OCI-LY3 (cell line): ENCODE data around the gene POLG.

Source experiments
- H2AFZ ChIP-seq: fragments of 200-600, 300-600 bp; shearing (Covaris generic); 2 replicates; pipeline ENCODE4 v1.6.0; 2014; ENCODE audit warnings: antibody characterized with exemption, low read depth, low read length
- H3K27ac ChIP-seq: fragments of 200-600, 300-600 bp; sonication (generic); 2 replicates; pipeline ENCODE4 v1.5.1; 2014; ENCODE audit warnings: mild to moderate bottlenecking, low read length, moderate library complexity, mixed read lengths
- H3K27me3 ChIP-seq: fragments of 200-600, 300-600 bp; sonication (generic); 2 replicates; pipeline ENCODE4 v1.6.1; 2014; ENCODE audit warnings: low read depth, low read length, mixed read lengths
- H3K36me3 ChIP-seq: fragments of 200-600, 300-600 bp; sonication (generic); replicated peaks from 2 replicates; pipeline ENCODE3; 2014; ENCODE audit warnings: low read depth, low read length, mixed read lengths
- H3K4me1 ChIP-seq: fragments of 300-600, 200-600 bp; sonication (generic); 2 replicates; pipeline ENCODE4 v1.6.1; 2014; ENCODE audit warnings: low read length, mixed read lengths
- H3K4me2 ChIP-seq: fragments of 200-600, 300-600 bp; sonication (generic); 2 replicates; pipeline ENCODE4 v1.6.1; 2014; ENCODE audit warnings: low read length, mixed read lengths
- H3K4me3 ChIP-seq: fragments of 300-600, 200-600 bp; sonication (generic); 2 replicates; pipeline ENCODE4 v1.5.1; 2014; ENCODE audit warnings: antibody characterized with exemption, mild to moderate bottlenecking, low read length, moderate library complexity
- H3K79me2 ChIP-seq: fragments of 300-600, 200-600 bp; shearing (Covaris generic); 2 replicates; pipeline ENCODE4 v1.6.1; 2014; ENCODE audit warnings: mild to moderate bottlenecking, low read length, mixed read lengths
- H3K9ac ChIP-seq: fragments of 300-600, 200-600 bp; shearing (Covaris generic); 2 replicates; pipeline ENCODE4 v1.6.0; 2014; ENCODE audit warnings: mild to moderate bottlenecking, low read length, moderate library complexity
- H3K9me3 ChIP-seq: fragments of 200-600, 300-600 bp; shearing (Covaris generic); 2 replicates; pipeline ENCODE4 v1.6.1; 2014; ENCODE audit warnings: low read length, mixed read lengths; ENCODE audit not compliant: insufficient read depth
- H4K20me1 ChIP-seq: fragments of 200-600, 300-600 bp; sonication (generic); 2 replicates; pipeline ENCODE4 v1.6.1; 2016; ENCODE audit warnings: low read length, mixed read lengths; ENCODE audit not compliant: insufficient read depth
- CTCF ChIP-seq: fragments of 200-600, 300-600 bp; sonication (generic); IDR thresholded peaks from 2 replicates; pipeline ENCODE4 v1.5.1; 2014; ENCODE audit warnings: antibody characterized with exemption, low read length, low read depth
- EZH2phosphoT487 ChIP-seq: fragments of 200-600 bp; shearing (Covaris generic); IDR thresholded peaks from 2 replicates; pipeline ENCODE4 v1.6.1; 2018; ENCODE audit warnings: antibody characterized with exemption, mixed run types, low read depth

The POLG gene

DNA sequence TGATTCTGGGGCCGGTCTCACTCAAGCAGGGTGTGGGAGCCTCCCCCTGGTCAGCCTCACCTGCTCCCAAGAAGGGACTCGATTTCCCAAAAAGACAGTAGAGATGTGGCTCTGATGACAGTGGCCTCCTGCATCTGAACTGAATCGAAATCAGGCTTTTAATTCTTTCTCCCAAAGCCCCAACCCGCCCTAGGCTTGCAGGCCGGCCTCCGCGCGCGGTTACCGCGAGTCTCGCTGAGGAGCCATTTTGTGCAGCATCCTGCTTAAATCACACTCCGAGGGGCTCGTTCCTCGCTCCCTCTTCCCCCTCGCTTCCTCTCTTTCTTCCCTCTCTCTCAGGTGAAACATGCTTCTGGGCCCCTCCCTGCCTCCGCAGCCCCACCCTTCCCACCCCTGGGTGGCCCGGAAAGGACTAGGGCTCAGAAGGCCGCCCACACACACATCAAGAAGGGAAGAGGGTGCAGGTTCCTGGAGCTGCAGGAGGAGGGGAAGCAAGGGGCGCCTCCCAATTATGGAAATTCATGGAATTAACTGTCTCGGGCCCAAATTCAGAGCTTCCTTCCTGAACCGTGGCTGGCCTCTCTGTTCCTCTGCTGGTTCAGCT, 30.9 kb upstream of the POLG start:
- Histone ChIP-seq H4K20me1 (no peaks in the 10 kb centered on the region), H3K36me3 (no peaks in the 10 kb centered on the region), H3K4me2 (no peak overlapping the region), H3K9me3 (no peaks in the 10 kb centered on the region), H2AFZ (no peak overlapping the region), H3K4me3 (no peak overlapping the region), H3K27ac (no peak overlapping the region), H3K79me2 (no peaks in the 10 kb centered on the region), H3K4me1 (no peaks in the 10 kb centered on the region), H3K27me3 (peaks cover 5% of the 10 kb centered on the region; the same call in 1 of the 2 replicates), H3K9ac (no peak overlapping the region)
- no peak for TF ChIP-seq EZH2phosphoT487
- no peak for TF ChIP-seq CTCF

DNA sequence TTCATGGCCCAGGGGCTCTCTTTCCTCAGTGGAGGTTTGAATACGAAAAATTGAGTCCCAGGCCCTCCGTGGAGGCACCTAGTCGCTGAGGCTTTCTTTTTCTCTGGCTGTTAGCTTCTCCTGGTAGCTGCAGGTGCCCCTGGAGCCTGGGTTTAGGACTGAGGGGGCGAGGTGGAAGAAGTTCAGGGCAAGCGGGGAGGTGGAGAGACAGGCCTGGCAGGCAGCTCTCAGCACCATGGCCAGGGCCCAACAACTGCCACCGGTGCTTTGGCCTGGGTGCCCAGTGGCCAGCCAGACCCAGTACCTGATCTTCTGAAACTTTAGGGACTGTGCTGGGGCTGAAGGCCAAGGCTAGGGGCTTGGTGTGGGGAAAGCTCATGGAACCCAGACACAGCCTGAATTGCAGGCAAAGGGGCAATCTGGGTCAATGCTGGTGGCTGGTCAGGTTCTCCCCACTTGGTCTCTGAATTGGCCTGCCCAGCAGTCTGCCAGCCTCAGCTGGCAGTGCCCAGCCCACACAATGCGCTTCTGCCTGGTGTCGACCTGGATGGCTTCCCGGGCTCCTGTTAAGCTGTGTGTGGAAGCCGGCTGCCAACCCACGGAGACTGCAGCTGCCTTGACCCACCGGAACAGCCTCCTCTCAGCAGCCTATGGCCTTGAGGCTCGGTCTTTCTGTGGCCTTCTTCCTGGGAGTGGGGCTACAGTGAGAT, 30.3 kb upstream of the POLG start:
- TF ChIP-seq CTCF, result no peak
- H3K27me3 ChIP-seq, result peaks cover 5% of the 10 kb centered on the region; the same call in 1 of the 2 replicates
- no peaks in the 10 kb centered on the region for H3K79me2 ChIP-seq

GRCh38 chr15:89364341-89364740, 29.7 kb upstream of the POLG start:
- H4K20me1 ChIP-seq, result no peaks in the 10 kb centered on the region
- H3K27ac ChIP-seq, result no peak overlapping the region
- no peak overlapping the region for H3K9ac ChIP-seq
- H3K9me3 ChIP-seq, result no peaks in the 10 kb centered on the region
- TF ChIP-seq EZH2phosphoT487 (no peak), CTCF (no peak)
- no peaks in the 10 kb centered on the region for H3K36me3 ChIP-seq
- H3K27me3 ChIP-seq, result peaks cover under 1% of the 10 kb centered on the region; the same call in 1 of the 2 replicates
- H3K4me1 ChIP-seq, result peaks cover 2% of the 10 kb centered on the region; the same call in 1 of the 2 replicates
- H2AFZ ChIP-seq, result no peak overlapping the region
- no peak overlapping the region for H3K4me3 ChIP-seq
- no peaks in the 10 kb centered on the region for H3K79me2 ChIP-seq
- no peak overlapping the region for H3K4me2 ChIP-seq

More for the DNA sequence above, 30.3 kb upstream of the POLG start:
- no peaks in the 10 kb centered on the region for H3K4me1 ChIP-seq
- no peak overlapping the region for H3K27ac ChIP-seq
- H3K4me3 ChIP-seq, result no peak overlapping the region
- H4K20me1 ChIP-seq, result no peaks in the 10 kb centered on the region
- H3K4me2 ChIP-seq, result no peak overlapping the region
- H3K9me3 ChIP-seq, result no peaks in the 10 kb centered on the region
- H3K36me3 ChIP-seq, result no peaks in the 10 kb centered on the region
- no peak overlapping the region for H2AFZ ChIP-seq
- no peak overlapping the region for H3K9ac ChIP-seq

- H3K9ac ChIP-seq, result no peak overlapping the region
- no peak overlapping the region for H2AFZ ChIP-seq
- no peaks in the 10 kb centered on the region for H3K36me3 ChIP-seq
- H3K4me3 ChIP-seq, result no peak overlapping the region
- TF ChIP-seq CTCF, result no peak
- TF ChIP-seq EZH2phosphoT487, result no peak
- no peaks in the 10 kb centered on the region for H4K20me1 ChIP-seq
- H3K9me3 ChIP-seq, result no peaks in the 10 kb centered on the region
- H3K4me2 ChIP-seq, result no peak overlapping the region
- H3K79me2 ChIP-seq, result no peaks in the 10 kb centered on the region
- H3K27ac ChIP-seq, result no peak overlapping the region
- H3K27me3 ChIP-seq, result no peaks in the 10 kb centered on the region
- peaks cover 5% of the 10 kb centered on the region; the same call in 1 of the 2 replicates for H3K4me1 ChIP-seq
Measured at GRCh38 chr15:89363770-89364169, 29.1 kb upstream of the POLG start.
